AG04449 (cell line): ENCODE results near the gene PPP1R36.

Source experiments
- CTCF ChIA-PET: fragments of 350-600 bp; formaldehyde crosslinking; extraction: SDS; loops from one replicate; lab custom pipeline; 2021; ENCODE audit warnings: antibody characterized with exemption; lab: Yijun Ruan, JAX
- POLR2A ChIA-PET: fragments of 400-600, 350-600 bp; formaldehyde crosslinking; extraction: SDS; loops from one replicate; lab custom pipeline; 2020; ENCODE audit warnings: antibody characterized with exemption, inconsistent platforms; lab: Yijun Ruan, JAX
- DNase-seq: peaks from one replicate; pipeline ENCODE4 v3.0.0-alpha.2; 2010; ENCODE audit warnings: low read depth, low spot score
- H3K4me3 ChIP-seq: 2 replicates; pipeline ENCODE4 v1.5.1; 2011; ENCODE audit warnings: low read depth, mild to moderate bottlenecking, control low read depth, low read length
- CTCF ChIP-seq: IDR thresholded peaks from one replicate; pipeline ENCODE4 v1.5.1; 2011; ENCODE audit warnings: mild to moderate bottlenecking, moderate library complexity, low read length, control low read depth, inconsistent platforms; ENCODE audit not compliant: insufficient read depth; ENCODE audit errors: missing control alignments

PPP1R36 gene

GRCh38 chr14:64604001-64604400 is 54.2 kb downstream of the PPP1R36 start:
- no peak for DNase-seq
- TF ChIP-seq CTCF: no peak
- H3K4me3 ChIP-seq: no peak overlapping the region
- POLR2A ChIA-PET: no interaction called here
- CTCF ChIA-PET: interaction anchor here (0.9 to 1.1 kb wide), 2 partner anchors 9 to 33 kb away, joined by 3 to 8 read pairs; no protein-coding TSS in a partner anchor

DNA sequence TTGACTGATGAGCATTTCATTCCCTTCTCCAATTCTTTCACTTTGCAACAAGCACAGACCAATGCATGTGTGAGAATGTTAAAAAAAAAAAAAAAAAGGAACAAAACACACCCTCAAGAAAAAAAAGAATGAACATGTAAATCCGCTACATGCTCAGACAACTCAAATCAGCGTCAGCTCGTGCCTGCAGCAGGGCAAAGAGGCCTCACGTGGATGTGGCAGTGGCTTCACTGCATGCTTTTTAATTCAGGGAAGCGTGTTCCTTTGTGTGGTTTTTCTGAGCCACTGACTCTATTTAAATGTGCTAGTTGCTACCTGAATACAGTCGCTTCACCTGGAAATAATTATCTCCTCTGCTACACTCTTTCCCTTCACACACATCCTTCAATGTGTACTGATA is 55.1 kb downstream of the PPP1R36 start:
- POLR2A ChIA-PET: no interaction called here
- no peak for DNase-seq
- CTCF ChIA-PET: interaction anchor here (0.9 kb wide), 1 partner anchor 9 kb away, joined by 3 read pairs; no protein-coding TSS in a partner anchor
- no peak for TF ChIP-seq CTCF
- no peak overlapping the region for H3K4me3 ChIP-seq

DNA sequence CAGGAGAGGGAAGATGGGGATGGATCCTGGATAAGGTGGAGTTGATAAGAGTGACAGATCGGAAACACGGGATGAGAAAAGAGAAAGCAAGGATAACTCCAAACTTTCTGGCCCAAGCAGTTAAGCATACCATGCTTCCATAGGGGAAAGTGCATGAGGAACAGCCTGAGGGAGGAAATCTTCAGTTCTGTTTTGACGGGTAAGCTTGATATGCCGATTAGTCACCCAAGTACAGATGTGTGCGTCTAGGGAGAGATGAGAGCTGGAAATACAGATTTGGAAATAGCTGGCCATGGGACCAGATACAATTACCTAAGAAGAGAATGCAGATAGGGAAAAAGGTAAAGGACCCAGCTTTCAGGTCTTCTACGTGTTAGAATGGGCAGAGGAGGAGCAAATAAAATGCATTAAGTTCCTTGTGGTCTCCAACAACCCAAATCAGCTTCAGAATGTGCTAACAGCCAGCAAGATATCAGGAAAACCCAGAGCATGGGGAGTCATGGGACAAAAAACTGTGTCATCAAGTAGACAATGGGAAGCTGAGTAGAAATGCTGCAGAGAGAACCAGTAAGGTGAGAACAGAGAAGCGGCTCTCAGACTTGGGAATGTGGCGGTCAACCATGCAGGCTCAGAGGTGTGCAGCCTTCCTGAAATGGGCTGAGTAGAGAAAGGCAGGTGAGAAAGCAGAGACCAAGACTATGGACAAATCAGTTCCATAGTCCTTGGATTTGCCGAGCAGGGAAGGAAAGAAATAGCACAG is 56.3 kb downstream of the PPP1R36 start:
- POLR2A ChIA-PET: no interaction called here
- DNase-seq: no peak
- TF ChIP-seq CTCF: no peak
- H3K4me3 ChIP-seq: no peak overlapping the region
- CTCF ChIA-PET: interaction anchor here (1.1 kb wide), 1 partner anchor 30 kb away, joined by 7 read pairs; no protein-coding TSS in a partner anchor

DNA sequence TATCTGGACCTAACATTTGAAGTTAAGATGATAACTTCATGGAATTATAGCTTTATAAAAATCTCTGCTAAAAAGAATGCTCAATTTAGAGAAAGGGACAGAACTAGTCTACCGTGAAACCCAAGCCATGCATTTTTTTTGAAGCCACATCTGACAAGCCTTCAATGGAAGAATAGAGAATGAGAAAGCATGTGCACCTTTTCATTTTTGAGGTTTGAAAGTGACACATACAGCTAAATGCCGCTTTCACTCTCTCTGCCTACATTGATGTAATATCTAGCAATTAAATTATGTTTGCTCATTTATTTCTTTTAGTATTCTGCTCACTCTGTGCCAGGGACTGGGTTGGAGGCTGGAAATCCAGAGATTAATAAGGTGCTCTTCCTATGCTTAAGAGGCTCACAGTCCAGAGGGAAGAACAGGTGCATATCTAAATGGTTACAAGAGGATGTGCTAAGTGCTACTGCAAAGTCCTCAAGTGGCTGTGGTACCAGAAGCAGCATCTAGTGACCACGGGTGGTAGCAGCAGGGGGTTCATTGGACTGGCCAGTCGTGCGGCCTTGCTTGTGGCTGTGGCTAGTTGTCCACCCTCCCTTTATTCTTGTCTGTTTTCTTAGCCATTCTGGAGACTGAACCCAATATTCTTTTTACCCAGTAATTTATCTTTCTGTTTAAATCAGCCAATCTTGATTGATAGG is 60.4 kb downstream of the PPP1R36 start:
- DNase-seq: no peak
- POLR2A ChIA-PET: no interaction called here
- no peak overlapping the region for H3K4me3 ChIP-seq
- no peak for TF ChIP-seq CTCF
- CTCF ChIA-PET: interaction anchor here (1.0 to 3.6 kb wide), 2 partner anchors 9 to 26 kb away, joined by 4 to 14 read pairs; no protein-coding TSS in a partner anchor

- no peak for TF ChIP-seq CTCF
- no peak overlapping the region for H3K4me3 ChIP-seq
- peak; percentile 28 for DNase-seq
- ChIA-PET CTCF (interaction anchor here (0.9 to 4.5 kb wide), 5 partner anchors 10 to 99 kb away, joined by 4 to 38 read pairs (median 9); partner anchors contain the start of gene HSPA2), POLR2A (interaction anchor here (0.7 to 1.1 kb wide), 4 partner anchors 17 to 101 kb away, joined by 3 to 5 read pairs (median 3); partner anchors contain the start of gene HSPA2)
Measured at GRCh38 chr14:64611358-64612020, 61.7 kb downstream of the PPP1R36 start.
